ENCODE measurements around the gene CNTN5. TPM values are rescaled to one million over a fixed set of nuclear protein-coding genes. Genes with fewer than 3 reads are reported as not detected.

CNTN5 gene
- total RNA-seq, 1 donor from 2014 or later = 0.36 TPM

DNA sequence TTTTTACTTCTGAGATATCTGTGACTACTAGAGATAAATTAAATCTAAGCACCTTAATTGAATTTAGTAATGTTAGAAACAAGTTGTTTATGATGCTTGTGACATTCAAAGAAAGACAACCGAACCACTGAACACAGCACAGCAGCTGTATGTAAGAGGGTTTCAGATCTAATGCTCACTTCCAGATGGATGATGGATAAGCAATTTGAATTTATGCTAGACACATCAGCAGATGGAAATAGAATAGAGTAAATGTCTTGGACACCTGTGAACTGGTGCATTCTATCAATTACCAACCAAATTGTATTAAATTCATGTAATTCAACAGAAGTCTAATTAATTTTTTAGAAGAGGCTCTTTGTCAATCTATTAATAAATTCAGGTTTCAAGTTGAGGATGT lies 306.3 kb downstream of the CNTN5 start:
- Histone ChIP-seq H3K4me1 (no peaks in the 10 kb centered on the region), H3K4me3 (no peak overlapping the region), H3K9me3 (replicated peaks) (no peaks in the 10 kb centered on the region), H3K36me3 (no peaks in the 10 kb centered on the region), H3K27me3 (ENCODE audit: low read depth) (no peaks in the 10 kb centered on the region), H3K27ac (replicated peaks) (no peak overlapping the region)
- intact Hi-C loops (cut with micrococcal nuclease) = no loop called here
- DNase-seq = no peak
- TF ChIP-seq CTCF (IDR thresholded peaks at IDR 0.05; ENCODE audit: borderline replicate concordance) = no peak

DNA sequence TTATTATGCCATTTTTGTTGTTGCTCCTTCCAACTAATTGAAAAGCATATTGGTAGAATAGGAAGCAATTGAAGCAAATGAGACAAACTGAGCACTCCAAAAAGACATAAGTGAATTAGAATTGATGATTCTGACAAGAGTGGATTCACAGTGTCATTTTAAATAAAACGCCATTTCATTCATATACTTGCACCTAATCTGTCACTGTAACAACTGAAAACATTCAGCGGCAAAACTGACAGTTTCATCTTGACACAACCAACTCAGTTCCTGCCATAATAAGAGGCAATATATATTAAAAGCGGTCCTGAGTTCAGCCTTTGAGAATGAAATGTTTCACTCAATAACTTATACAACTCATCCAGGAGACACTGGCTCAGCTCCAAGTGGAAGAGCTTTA lies 306.8 kb downstream of the CNTN5 start:
- DNase-seq = no peak
- intact Hi-C loops (cut with micrococcal nuclease) = no loop called here
- Histone ChIP-seq H3K9me3 (replicated peaks) (no peaks in the 10 kb centered on the region), H3K27ac (replicated peaks) (no peak overlapping the region), H3K27me3 (ENCODE audit: low read depth) (no peaks in the 10 kb centered on the region), H3K4me3 (no peak overlapping the region), H3K36me3 (no peaks in the 10 kb centered on the region), H3K4me1 (no peaks in the 10 kb centered on the region)
- TF ChIP-seq CTCF (IDR thresholded peaks at IDR 0.05; ENCODE audit: borderline replicate concordance) = no peak

DNA sequence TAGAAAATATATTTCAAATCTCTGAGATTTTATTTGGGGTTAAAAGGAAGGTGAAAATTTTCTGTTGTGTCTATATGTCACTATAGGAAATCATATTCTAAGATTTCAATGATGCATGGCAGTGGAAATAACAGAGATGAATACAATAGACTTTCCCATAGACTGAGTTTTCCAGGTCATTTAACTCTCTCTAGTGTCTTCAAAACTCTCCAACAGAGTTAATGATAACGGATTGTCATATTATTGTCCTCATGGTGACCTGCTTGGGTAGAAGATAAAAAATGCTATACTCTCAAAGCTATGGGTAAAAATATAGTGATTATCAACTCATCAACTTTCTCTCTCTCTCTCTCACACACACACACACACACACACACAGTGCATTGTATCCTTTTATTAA lies 312.9 kb downstream of the CNTN5 start:
- no peak overlapping the region for H3K27ac ChIP-seq (replicated peaks)
- H3K9me3 ChIP-seq (replicated peaks) = no peaks in the 10 kb centered on the region
- TF ChIP-seq CTCF (IDR thresholded peaks at IDR 0.05; ENCODE audit: borderline replicate concordance) = no peak
- H3K36me3 ChIP-seq = no peaks in the 10 kb centered on the region
- intact Hi-C loops (cut with micrococcal nuclease) = no loop called here
- DNase-seq = no peak
- H3K4me1 ChIP-seq = no peaks in the 10 kb centered on the region
- H3K4me3 ChIP-seq = no peak overlapping the region
- no peaks in the 10 kb centered on the region for H3K27me3 ChIP-seq (ENCODE audit: low read depth)

DNA sequence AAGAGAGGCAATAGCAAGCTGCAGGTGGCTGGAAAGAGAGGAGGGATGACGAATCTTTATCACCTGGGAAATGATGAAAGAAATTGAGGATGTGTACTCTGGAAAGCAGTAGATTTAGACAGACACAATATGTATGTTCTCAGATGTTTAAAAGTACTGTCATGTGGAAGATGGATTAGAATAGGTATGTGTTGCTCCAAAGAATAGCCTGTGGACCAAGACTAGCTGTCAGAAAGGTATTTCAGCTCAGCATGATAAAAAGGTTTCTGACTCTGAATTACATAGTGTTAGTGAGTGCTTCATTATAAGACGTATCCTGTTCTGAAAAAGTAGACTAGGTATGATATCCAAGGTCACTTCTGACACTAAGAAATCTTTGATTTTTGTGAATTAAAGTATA lies 322.4 kb downstream of the CNTN5 start:
- TF ChIP-seq CTCF (IDR thresholded peaks at IDR 0.05; ENCODE audit: borderline replicate concordance) = no peak
- H3K27me3 ChIP-seq (ENCODE audit: low read depth) = no peaks in the 10 kb centered on the region

GRCh38 chr11:99349151-99349673 lies 328.5 kb downstream of the CNTN5 start:
- intact Hi-C loops (cut with micrococcal nuclease) = no loop called here
- Histone ChIP-seq H3K9me3 (replicated peaks) (peaks cover 5% of the 10 kb centered on the region), H3K36me3 (no peaks in the 10 kb centered on the region), H3K27me3 (ENCODE audit: low read depth) (no peaks in the 10 kb centered on the region), H3K4me1 (peaks cover 10% of the 10 kb centered on the region), H3K4me3 (no peak overlapping the region), H3K27ac (replicated peaks) (no peak overlapping the region)
- no peak for DNase-seq
- TF ChIP-seq CTCF (IDR thresholded peaks at IDR 0.05; ENCODE audit: borderline replicate concordance) = no peak

More for the DNA sequence above, 322.4 kb downstream of the CNTN5 start:
- H3K9me3 ChIP-seq (replicated peaks) = peaks cover 5% of the 10 kb centered on the region
- H3K4me1 ChIP-seq = no peaks in the 10 kb centered on the region
- intact Hi-C loops (cut with micrococcal nuclease) = no loop called here
- H3K36me3 ChIP-seq = no peaks in the 10 kb centered on the region
- no peak overlapping the region for H3K27ac ChIP-seq (replicated peaks)
- DNase-seq = no peak
- no peak overlapping the region for H3K4me3 ChIP-seq
